GM21528 (cell line): ENCODE data around the gene DOCK1.

ENCODE experiments used
- ATAC-seq: cut with Tn5 transposase; IDR thresholded peaks from one replicate; pipeline ENCODE4 v1.9.1; 2021; ENCODE audit warnings: mild to moderate bottlenecking, moderate library complexity; ENCODE audit not compliant: unreplicated experiment, low FRiP score

DOCK1 gene

GRCh38 chr10:127068485-127068884 is 163.3 kb downstream of the DOCK1 start:
- no peak for ATAC-seq

GRCh38 chr10:127069436-127069835 is 164.2 kb downstream of the DOCK1 start:
- no peak for ATAC-seq

- no peak for ATAC-seq
Measured at GRCh38 chr10:127071126-127071525, 165.9 kb downstream of the DOCK1 start.

- ATAC-seq: no peak
Measured at GRCh38 chr10:127073666-127074065, 168.4 kb downstream of the DOCK1 start.

- no peak for ATAC-seq
Measured at GRCh38 chr10:127079392-127079791, 174.2 kb downstream of the DOCK1 start.

- ATAC-seq: no peak
Measured at GRCh38 chr10:127080317-127080716, 175.1 kb downstream of the DOCK1 start.

GRCh38 chr10:127081851-127082345 is 176.7 kb downstream of the DOCK1 start:
- ATAC-seq: no peak

GRCh38 chr10:127082651-127083050 is 177.4 kb downstream of the DOCK1 start:
- ATAC-seq: no peak

GRCh38 chr10:127085957-127086356 is 180.7 kb downstream of the DOCK1 start:
- no peak for ATAC-seq

- no peak for ATAC-seq
Measured at GRCh38 chr10:127088908-127089307, 183.7 kb downstream of the DOCK1 start.

GRCh38 chr10:127089446-127089845 is 184.2 kb downstream of the DOCK1 start:
- no peak for ATAC-seq

- ATAC-seq: no peak
Measured at GRCh38 chr10:127090138-127090537, 184.9 kb downstream of the DOCK1 start.

- no peak for ATAC-seq
Measured at GRCh38 chr10:127091354-127091753, 186.1 kb downstream of the DOCK1 start.

GRCh38 chr10:127092916-127093315 is 187.7 kb downstream of the DOCK1 start:
- no peak for ATAC-seq

- no peak for ATAC-seq
Measured at GRCh38 chr10:127094984-127095383, 189.8 kb downstream of the DOCK1 start.

- no peak for ATAC-seq
Measured at GRCh38 chr10:127100983-127101615, 195.9 kb downstream of the DOCK1 start.

GRCh38 chr10:127102176-127102575 is 196.9 kb downstream of the DOCK1 start:
- ATAC-seq: no peak

- ATAC-seq: no peak
Measured at GRCh38 chr10:127115100-127115499, 209.9 kb downstream of the DOCK1 start.

- no peak for ATAC-seq
Measured at GRCh38 chr10:127117125-127117524, 211.9 kb downstream of the DOCK1 start.

GRCh38 chr10:127118034-127118433 is 212.8 kb downstream of the DOCK1 start:
- ATAC-seq: no peak

- no peak for ATAC-seq
Measured at GRCh38 chr10:127119936-127120335, 214.7 kb downstream of the DOCK1 start.

GRCh38 chr10:127122831-127123230 is 217.6 kb downstream of the DOCK1 start:
- no peak for ATAC-seq

GRCh38 chr10:127123626-127124025 is 218.4 kb downstream of the DOCK1 start:
- ATAC-seq: no peak
